HK-2 (cell line): ENCODE results near the gene ZNF678.

ENCODE experiments used
- DNase-seq: peaks from one replicate; pipeline ENCODE4 v3.0.0-alpha.2; 2018; ENCODE audit not compliant: unreplicated experiment

ZNF678 gene

DNA sequence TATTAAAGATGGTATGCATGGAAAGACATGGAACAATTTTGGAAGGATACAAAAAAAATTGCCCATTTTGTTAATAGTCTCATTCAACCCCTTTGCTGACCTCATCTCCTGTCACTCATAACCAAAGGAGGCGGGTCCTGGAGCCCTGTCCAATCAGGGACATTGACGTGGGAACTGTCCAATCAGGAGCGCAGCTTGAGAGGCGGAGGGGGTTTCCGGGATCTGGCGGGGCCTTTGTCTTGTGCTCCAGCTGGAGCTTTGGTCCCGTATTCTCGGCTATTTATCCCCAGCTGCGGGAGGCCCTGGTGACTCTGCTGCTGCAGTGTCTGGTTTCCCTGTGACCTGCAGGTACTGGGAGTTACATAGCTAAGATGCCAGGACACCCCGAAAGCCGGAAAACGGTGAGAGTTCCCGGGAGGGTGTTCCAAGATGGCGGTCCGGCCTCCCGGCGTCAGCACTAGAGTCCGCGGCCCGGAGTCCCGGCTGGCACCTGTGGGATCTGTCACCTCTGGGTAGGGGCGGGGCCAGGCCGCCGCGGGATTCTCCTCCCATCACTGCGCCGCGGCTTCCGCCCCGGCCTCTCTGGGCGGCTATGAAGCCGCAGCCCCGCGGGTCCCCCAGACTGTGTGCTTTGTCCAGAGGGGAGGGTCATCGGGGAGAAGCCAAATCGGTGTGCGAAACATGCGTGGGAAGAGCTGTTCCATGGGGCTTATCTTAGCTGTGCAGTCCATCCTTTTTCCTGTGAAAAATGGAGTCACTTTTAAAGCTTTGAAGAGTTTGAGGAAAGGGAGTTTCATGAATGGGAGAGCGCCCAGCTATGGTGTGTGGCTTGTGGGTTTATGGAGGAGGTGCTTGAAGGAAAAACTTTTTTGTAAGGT, at the start of gene ZNF678:
TSS of gene ZNF678 (plus strand) at position 233 of the 878 bp plus-strand sequence. CDS start 87,436 bp downstream, outside the sequence.
- peak; percentile 97 for DNase-seq

DNA sequence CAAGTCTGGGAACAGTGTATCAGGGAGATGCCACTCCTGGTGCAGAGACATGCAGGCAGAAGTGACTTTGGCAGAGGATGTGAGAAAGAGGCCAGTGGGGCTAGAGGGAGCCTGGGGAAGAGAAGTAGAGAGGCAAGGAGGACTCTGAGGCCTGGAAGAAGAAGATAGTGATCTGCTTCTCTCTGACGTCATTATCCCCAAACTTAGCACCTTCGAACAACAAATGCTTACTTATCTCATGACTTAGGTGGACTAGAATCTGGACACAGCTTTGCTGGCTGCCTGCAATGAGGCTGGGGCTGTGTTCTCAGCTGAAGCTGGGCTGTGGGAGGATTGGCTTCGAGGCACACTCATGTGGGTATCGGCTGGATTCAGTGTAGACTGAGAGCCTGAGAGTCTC, 44.5 kb upstream of the ZNF678 start:
- no peak for DNase-seq

DNA sequence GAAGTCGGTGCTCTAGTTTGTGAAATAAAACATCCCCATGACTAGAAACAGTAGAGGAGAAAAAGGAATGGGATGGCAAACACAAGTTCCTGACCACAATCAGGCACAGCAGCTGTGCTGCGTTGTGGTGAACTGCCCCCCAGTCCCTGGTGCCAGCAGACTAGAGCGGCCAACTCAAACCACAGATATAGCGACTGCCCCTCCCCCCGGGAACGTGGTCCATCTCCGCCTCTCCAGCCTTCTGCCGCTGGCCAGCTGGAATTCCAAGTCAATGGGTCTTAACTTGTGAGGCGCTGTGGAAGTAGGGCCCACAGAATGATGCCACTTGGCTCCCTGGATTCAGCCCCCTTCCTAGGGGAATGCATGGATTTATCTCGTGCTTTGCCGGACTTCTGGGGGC, 41.6 kb upstream of the ZNF678 start:
- DNase-seq, result no peak

DNA sequence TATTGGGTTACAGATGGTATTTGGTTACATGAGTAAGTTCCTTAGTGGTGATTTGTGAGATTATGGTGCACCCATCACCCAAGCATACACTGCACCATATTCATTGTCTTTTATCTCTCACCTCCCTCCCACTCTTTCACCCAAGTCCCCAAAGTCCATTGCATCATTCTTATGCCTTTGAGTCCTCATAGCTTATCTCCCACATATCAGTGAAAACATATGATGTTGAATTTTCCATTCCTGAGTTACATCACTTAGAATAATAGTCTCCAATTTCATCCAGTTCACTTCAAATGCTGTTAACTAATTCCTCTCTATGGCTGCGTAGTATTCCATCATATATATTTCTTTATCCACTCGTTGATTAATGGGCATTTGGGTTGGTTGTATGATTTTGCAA, 36.8 kb upstream of the ZNF678 start:
- no peak for DNase-seq

DNA sequence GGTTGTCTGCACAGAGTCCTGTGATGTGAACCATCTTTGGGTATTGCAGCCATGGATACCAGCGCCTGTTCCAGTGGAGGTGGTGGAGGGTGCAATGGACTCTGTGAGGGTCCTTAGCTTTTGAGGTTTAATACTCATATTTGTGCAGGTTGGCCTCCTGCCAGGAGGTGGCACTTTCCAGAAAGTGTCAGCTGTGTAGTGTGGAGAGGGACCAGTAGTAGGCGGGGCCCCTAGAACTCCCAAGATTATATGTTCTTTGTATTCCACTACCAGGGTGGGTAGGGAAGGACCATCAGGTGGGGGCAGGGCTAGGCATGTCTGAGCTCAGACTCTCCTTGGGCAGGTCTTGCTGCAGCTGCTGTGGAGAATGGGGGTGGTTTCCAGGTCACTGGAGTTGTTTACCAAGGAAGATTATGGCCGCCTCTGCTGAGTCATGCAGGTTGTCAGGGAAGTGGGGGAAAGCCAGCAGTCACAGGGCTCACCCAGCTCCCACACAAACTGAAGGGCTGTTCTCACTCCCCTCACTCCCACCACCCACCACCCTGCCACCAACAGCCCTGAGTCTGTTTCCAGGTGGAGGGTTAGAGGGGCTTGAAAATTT, 31.2 kb upstream of the ZNF678 start:
- no peak for DNase-seq

DNA sequence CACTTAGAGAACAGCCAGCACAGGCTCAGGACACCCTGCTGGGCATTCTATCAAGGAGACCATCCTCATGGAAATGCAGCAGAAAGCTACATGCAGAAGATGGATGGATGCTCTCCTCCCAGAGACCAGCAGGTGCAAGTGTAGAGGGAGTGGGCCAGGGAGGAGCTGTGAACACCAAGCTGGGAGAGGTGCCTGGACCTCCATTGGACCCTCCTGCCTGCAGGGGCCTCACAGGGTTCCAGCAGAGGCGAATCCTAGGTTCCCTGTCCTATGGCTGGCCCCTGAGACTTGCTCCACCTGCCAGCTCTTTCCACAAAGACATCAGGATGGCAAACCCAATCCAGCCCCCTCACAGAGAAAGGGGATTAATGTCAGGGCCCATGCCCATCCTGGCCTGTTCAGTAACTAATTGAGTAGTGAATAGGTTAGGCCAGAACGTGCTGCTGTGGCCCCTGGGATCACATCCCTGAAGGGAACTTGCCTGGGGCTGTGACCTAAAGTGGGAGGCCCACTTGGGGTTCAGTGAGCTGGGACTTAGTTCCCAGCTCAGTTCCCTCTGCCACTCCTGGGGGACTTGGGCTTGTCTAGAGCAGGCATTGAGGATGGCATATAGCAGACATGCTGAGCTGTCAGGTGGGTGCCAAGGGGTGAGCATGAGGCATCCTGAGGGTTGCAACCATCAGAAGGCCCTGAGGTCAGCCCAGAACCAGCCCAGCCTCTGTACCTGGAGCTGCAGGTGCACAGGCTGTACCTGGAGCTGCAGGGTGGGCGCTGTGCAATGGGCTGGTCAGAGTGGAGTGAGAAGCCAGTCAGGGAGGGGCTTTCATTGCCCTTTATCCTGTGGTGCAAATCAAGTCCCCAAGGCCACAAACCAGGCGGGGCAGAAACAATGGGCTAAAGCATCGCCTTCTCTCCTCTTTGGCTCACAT, 22.9 kb upstream of the ZNF678 start:
- no peak for DNase-seq

DNA sequence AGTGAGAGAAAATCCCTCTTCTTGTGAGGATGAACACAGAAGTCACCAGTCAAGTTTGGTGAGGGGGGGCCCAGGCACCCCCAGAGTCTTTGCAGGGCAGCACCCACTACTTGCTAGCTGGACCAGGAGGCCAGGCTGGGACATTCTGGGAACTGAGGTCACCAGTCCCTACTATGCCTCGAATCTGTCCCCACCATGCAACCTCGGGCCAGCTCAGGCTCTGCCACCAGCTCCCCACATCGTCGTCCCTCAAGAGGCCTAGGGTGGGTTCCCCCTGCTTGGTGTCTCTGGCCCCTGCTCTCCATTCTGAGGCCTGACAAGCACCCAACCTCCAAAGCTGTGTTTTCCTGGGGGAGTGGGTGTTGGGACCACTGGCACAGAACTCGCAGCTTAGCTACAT, 22.2 kb upstream of the ZNF678 start:
- no peak for DNase-seq

DNA sequence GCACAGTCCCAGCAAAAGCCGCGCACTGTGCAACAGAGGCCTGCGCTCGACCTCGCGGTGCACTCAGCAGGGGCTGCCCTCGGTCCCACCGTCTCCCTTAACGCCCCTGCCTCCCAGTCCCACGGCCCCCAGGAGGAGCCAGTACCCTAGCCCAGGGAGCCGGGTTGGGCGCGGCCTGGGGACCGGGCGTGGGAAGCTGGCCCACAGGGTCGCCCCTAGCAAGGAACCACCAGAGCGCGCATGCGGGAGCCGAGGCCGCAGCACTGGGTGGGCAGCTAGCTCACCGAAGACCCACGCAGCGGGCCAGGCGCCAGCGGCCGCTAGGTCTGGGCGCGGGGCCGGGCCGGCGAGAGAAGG, 21.6 kb upstream of the ZNF678 start:
- DNase-seq, result no peak

DNA sequence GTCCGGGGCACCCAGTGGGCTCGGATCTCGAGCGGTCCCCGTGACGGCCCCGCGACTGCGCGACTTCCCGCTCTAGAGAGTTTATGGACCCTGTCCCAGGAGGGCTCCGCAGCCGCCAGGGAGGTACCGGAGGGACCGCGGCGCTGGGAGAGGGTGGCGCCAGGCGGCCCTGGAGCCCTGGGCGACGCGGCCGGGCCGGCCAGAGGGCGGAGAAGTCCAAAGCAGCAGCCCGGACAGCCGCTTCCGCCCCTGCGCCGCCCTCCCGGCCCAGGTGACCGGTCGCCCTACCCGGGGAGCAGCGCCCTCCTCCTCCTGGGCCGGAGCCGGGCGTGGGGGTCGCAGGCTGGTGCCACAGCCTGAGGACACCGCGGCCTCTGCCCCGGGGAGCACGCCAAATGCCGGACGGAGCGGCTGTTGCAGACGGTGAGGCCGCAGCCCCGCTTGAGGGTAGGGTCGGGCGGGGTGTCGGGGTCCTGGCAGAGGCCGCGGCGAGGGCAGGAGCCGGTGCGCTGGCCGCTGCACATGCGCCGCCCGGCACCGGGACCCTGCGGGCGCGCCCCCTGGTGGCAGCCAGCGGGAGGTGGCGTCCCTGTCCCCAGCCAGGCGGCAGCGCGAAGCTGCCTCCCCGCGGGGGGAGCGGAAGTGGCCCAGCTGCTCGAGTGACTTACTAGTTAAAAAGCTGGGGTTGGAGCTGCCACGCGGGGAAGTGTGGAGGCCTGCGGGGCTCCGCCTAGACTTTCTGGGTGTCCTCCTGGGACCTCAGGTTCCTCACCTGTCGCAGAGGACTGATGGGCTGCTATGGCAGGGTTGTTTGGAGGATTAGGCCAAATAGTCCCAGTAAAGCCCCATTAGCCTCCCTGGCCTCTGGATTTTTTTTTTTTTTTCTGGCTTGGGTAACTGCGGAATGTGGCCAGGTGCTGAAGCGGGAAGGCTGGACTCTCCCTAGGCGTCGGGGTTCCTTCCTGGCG, 20.9 kb upstream of the ZNF678 start:
- DNase-seq, result peak; percentile 93

DNA sequence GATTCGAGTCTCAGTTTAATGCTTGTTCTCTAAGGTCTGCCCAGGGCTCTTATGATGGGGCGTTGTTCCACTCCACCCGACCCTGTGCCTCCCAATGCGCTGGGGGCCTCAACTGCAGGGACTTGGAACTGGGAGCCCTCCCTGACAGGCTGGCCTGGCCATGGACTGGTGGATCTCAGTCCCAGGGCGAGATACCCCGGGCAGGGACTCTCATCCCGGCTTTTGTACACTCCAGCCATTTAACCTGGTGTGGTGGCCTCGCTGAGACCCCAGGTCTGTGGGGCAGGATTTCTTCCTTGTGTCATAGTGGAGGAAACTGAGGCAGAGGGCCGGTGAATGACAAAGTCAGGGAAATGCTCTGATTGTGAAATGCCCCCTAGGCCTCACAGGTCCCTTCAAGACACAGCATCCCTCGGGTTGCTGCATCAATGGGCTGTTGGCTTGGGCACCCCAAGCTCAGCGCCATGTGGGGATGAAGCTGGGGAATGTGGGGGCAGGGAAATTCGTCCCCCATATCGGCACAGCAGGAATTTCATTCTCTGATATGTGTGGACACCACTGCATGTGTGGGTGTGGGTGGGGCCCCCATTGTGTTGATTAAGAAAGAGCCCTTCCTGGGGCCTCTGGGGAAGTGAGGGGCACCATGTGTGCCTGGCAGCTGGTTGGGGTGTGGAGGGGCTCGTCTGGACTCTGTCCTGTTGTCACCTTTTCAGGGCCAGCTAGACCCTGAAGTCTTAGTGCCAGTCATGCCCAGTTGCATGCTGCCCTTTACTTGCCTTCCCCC, 19.9 kb upstream of the ZNF678 start:
- no peak for DNase-seq

DNA sequence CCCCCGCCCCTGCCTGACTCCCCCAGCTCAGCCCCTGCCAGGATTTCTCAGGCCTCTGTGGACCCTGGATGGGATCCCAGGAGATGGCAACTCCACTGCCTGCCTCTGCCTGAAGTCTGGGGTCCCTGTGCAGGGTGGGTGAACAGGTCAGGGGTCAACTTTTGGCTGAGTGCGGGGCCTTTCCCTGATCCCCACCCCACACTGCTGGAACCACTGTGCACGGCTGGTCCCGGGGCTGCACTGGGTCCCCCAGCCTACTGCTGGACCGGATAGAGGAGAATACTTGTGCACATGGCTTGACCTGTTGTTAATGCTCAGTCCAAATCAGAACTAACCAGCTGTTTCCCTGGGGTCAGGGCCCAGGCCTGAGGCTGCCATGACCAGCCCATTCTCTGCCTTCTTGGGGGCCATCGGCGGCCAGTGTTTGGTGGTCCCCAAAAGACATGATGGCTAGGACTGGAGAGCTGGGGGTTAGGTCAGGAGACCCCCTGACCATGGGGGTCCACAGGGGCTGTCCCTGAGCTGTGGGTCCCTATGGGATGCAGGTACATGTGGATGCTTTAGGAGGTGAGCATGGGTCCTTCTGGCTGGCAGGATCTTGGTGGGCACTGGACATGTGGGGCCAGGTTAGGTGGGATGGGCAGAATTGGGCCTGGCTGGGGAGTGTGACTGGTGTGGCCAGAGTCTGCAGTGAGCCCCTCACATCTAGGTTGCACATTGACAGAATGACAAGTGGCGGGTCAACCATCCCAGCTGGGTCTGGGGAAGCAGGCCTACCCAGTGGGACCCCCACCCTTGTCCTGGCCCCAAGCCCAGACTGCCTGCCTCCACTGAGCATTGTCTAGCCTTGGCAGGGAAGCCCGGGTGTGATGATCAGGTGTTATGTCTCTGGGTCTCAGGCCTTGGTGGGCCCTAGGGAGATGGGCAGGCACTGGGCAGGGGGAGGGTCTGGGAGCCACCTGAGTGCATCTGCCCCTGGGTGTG, 19.0 kb upstream of the ZNF678 start:
- DNase-seq, result no peak

DNA sequence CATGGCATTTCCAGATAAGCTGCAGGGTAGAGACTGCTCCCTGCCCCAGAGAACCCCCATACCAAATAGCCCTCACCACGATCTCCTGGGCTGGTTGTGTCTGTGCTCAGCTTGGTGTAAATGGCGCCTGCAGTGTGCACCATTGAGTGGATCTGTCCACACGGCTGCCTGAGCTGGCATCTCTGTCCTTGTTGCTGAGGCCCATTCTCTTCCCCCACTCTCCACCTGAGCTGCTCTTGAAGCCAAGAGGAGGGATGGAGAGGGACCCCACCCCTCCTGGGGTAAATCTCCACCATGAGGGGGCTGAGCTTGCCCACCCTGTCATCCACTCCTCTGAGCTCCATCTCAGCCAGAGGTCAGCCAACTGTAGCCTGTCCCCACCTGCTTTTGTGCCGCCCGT, 18.0 kb upstream of the ZNF678 start:
- no peak for DNase-seq

DNA sequence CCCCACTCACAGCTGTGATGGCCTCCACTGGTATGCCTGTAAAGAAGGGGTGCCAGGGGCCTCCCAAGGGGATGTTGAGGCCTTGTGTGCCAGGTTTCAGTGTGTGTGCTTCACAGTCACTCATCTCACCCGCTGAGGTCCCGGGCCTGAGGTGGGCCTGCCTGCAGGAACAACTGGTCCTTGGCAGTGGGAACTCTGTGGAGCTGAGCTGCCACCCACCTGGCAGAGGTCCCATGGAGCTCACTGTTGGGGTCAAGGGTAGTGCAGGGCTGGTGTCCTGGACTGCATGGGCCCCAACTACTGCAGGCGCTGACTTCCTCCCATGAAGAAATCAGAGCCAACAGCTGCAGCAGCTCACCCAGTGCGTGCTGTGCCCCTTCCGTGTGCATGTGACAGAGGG, 17.3 kb upstream of the ZNF678 start:
- no peak for DNase-seq

DNA sequence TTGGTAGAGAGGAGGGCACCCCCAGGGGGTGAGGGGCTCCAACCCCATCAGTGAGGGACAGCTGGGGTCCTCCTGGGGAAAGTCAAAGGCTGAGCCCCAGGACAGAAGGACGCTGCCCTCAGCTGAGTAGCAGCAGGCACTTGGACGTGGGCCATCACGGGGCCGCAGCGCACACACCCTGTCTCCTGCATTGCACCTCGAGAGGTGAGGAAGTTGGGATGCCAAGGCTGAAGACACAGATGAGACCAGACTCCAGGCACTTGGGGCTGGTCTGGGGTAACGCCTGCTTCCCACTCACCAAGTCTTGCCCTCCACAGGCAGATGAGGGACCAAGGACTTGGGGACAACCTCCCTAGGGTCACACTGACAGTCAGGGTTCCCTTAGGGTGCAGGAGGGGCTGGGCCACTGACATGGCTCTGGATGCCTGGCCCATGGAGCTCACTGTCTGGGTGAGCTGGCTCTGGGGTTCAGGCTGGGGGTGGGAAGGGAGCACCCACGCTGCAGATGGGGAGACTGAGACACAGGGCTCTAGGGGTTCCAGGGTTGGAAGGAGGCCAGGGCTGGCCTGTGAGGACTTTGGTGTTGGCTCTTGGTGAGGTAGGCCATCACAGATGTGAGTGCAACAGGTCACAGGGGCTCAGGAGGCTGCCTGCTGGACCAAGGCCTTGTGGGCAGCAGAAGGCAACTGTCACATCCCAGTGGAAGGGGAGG, 16.6 kb upstream of the ZNF678 start:
- no peak for DNase-seq

DNA sequence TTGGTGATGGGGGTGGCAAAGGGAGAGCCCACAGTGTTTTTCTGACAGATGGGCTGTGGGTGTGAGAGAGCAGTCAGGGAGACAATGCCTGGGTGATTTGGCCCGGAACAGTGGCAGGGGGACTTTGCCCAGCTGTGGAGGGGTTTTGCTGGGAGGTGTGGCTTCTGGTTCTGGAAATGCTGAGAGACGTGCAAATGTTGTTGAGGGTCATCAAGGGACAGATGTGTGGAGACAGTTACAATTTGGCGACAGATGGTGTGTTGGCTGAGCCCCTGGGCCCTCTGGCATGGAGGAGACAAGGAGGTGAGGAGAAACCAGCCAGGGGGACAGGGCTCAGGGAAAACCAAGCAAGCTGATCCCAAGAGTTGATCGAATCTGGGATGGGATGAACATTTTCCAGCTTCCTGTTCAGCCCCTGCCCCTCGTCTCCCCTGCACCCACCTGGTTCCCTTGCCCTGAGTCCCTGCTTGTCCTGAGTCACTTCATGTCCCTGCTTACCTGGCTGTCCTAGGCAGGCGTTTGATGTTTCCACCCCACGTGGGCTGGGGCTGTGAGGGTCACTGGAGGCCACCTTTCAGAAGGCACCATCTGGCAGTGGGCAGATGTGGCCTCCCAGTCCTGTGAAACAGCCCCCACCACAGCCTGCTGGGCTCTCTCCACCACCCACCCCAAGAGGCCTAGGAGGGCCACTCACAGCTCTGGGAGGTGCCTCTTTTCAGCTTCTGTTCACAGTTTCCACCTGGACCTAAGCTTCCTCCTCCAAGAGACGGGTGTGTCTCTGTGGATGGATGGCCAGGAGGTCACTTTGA, 15.8 kb upstream of the ZNF678 start:
- DNase-seq, result no peak

DNA sequence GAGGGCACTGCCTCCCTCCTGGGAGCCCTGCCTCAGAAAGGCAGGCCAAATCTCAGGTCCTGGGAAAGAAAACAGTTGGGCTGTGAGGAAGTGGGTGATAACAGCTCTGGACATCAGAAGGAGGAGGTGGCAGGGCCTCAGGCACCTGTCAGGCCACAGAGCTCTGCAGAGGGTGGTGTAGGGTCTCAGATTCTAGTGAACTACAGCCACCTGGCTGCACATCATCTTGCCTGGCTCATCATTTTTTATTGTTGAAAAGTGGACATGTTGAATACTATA, 15.3 kb upstream of the ZNF678 start:
- no peak for DNase-seq

DNA sequence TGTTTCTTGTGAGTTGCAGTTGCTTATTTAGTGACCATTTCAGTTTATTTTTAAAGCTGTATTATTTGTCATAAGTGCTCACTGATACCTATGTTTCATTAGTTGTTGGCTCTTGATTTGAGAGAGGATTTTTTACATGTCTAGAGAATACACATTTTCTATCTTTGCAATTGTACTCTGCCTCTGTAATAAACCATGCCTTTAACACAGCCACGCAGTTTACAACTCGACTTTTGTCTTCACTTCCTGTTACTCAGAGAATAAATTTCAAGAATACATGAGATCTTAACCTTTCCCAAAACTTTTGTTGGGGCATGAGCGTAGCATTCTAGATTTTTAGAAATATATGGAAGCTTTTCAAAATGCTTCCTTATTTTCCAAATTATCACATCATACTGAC, 14.9 kb upstream of the ZNF678 start:
- no peak for DNase-seq

DNA sequence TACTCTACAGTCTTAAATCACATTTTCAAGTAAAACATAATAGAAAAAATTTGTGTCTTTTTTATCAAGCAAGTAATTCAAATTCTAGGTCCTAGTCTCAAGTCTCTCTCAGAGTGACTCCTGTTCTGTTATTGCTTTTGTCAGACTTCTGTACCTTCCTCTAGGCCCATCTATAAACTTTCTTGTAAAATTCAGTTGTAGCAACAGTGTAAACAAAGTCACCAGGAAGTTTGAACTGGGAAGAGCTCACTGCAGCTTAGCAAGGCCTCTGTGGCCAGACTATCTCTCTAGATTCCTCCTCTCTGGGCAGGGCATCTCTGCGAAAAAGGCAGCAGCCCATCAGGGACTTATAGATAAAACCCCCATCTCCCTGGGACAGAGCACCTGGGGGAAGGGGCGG, 13.5 kb upstream of the ZNF678 start:
- no peak for DNase-seq
